ENCODE data around the gene MAPK12.
A peak's percentile ranks its signal among the peaks of the same experiment; 100 is the strongest.

GRCh38 chr22:50267591-50268390, 6.3 kb upstream of the MAPK12 start:
- TF ChIP-seq, protein P1, sequence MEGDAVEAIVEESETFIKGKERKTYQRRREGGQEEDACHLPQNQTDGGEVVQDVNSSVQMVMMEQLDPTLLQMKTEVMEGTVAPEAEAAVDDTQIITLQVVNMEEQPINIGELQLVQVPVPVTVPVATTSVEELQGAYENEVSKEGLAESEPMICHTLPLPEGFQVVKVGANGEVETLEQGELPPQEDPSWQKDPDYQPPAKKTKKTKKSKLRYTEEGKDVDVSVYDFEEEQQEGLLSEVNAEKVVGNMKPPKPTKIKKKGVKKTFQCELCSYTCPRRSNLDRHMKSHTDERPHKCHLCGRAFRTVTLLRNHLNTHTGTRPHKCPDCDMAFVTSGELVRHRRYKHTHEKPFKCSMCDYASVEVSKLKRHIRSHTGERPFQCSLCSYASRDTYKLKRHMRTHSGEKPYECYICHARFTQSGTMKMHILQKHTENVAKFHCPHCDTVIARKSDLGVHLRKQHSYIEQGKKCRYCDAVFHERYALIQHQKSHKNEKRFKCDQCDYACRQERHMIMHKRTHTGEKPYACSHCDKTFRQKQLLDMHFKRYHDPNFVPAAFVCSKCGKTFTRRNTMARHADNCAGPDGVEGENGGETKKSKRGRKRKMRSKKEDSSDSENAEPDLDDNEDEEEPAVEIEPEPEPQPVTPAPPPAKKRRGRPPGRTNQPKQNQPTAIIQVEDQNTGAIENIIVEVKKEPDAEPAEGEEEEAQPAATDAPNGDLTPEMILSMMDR (conservative IDR thresholded peaks at IDR 0.05), result peak; percentile 57
- no peak for TF ChIP-seq ZFX (IDR thresholded peaks at IDR 0.05)
